SU-DHL-6 (cell line): Measurements from ENCODE around the gene CAPZA1.

Source experiments
- H2AFZ ChIP-seq: fragments of 200-600 bp; sonication (generic); 2 replicates; pipeline ENCODE4 v1.6.1; 2014; ENCODE audit warnings: low read depth, mild to moderate bottlenecking, moderate library complexity, mixed read lengths, antibody characterized with exemption, low read length; ENCODE audit not compliant: severe bottlenecking
- H3F3A ChIP-seq: fragments of 200-600 bp; shearing (Covaris generic); 2 replicates; pipeline ENCODE4 v1.6.0; 2016; ENCODE audit warnings: antibody characterized with exemption, mild to moderate bottlenecking; ENCODE audit not compliant: insufficient read depth
- H3K27ac ChIP-seq: fragments of 200-600 bp; sonication (generic); 2 replicates; pipeline ENCODE4 v1.5.1; 2016; ENCODE audit warnings: low read depth, mild to moderate bottlenecking, low read length, moderate library complexity, mixed read lengths
- H3K27me3 ChIP-seq: fragments of 200-600 bp; sonication (generic), shearing (Covaris generic); 2 replicates; pipeline ENCODE4 v1.6.0; 2014; ENCODE audit warnings: mild to moderate bottlenecking, low read length
- H3K36me3 ChIP-seq: fragments of 200-600 bp; sonication (generic); 2 replicates; pipeline ENCODE4 v1.6.1; 2014; ENCODE audit warnings: mild to moderate bottlenecking, low read length, mixed read lengths
- H3K4me2 ChIP-seq: fragments of 300-600, 200-600 bp; shearing (Covaris generic), sonication (generic); 2 replicates; pipeline ENCODE4 v1.6.0; 2014; ENCODE audit warnings: low read length, low read depth, mild to moderate bottlenecking; ENCODE audit not compliant: poor library complexity, severe bottlenecking
- H3K4me3 ChIP-seq: fragments of 200-600 bp; sonication (generic); 2 replicates; pipeline ENCODE4 v1.5.1; 2014; ENCODE audit warnings: antibody characterized with exemption, low read length, mild to moderate bottlenecking, mixed read lengths; ENCODE audit not compliant: insufficient read depth, poor library complexity, severe bottlenecking
- H3K79me2 ChIP-seq: fragments of 200-600 bp; sonication (generic); 2 replicates; pipeline ENCODE4 v1.6.1; 2014; ENCODE audit warnings: mild to moderate bottlenecking, low read length, moderate library complexity; ENCODE audit not compliant: insufficient read depth
- H3K9ac ChIP-seq: fragments of 200-600 bp; sonication (generic); 2 replicates; pipeline ENCODE4 v1.7.0; 2014; ENCODE audit warnings: mild to moderate bottlenecking, low read length
- H3K9me2 ChIP-seq: fragments of 200-600 bp; sonication (generic); replicated peaks from 2 replicates; pipeline ENCODE4 v1.6.1; 2014; ENCODE audit warnings: low read length; ENCODE audit not compliant: insufficient read depth
- H3K9me3 ChIP-seq: fragments of 200-600 bp; sonication (generic); 2 replicates; pipeline ENCODE4 v1.6.1; 2014; ENCODE audit warnings: low read length, mixed read lengths; ENCODE audit not compliant: insufficient read depth
- H4K20me1 ChIP-seq: fragments of 200-600 bp; sonication (generic); 2 replicates; pipeline ENCODE4 v1.6.1; 2014; ENCODE audit warnings: low read depth, mild to moderate bottlenecking, antibody characterized with exemption, low read length, moderate library complexity, mixed read lengths
- CTCF ChIP-seq: fragments of 200-600 bp; sonication (generic); IDR thresholded peaks from one replicate; pipeline ENCODE4 v1.5.1; 2017; ENCODE audit warnings: antibody characterized with exemption, mild to moderate bottlenecking, low read length, moderate library complexity; ENCODE audit not compliant: insufficient read depth, poor library complexity, severe bottlenecking
- EZH2phosphoT487 ChIP-seq: fragments of 200-600 bp; sonication (generic), shearing (Covaris generic); conservative IDR thresholded peaks from 2 replicates; pipeline ENCODE4 v1.6.1; 2018; ENCODE audit warnings: mild to moderate bottlenecking, antibody characterized with exemption, low read length, moderate library complexity, mixed read lengths

CAPZA1 gene

DNA sequence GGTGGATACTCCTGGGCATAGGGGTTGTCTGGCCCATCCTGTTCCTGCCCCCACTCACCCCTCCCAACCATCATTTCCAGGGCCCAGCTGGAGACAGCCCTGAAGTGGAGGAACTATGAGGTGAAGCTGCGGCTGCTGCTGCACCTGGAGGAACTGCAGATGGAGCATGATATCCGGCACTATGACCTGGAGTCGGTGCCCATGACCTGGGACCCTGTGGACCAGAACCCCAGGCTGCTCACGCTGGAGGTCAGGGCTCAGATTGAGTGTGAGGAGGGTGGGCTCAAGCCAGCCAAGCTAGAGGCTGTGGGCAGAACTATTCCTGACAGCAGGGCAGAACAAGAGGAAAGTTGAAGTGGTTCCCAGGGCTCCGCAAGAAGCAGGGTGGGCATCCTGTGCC is 73.0 kb downstream of the CAPZA1 start:
- H3K79me2 ChIP-seq, result no peaks in the 10 kb centered on the region
- no peaks in the 10 kb centered on the region for H3K27me3 ChIP-seq
- no peak overlapping the region for H3K4me3 ChIP-seq
- no peaks in the 10 kb centered on the region for H3K9me2 ChIP-seq
- H3K9me3 ChIP-seq, result no peaks in the 10 kb centered on the region
- no peaks in the 10 kb centered on the region for H3K36me3 ChIP-seq
- H3F3A ChIP-seq, result no peaks in the 10 kb centered on the region
- H3K4me2 ChIP-seq, result no peak overlapping the region
- no peak overlapping the region for H3K27ac ChIP-seq
- H3K9ac ChIP-seq, result no peak overlapping the region
- no peak overlapping the region for H2AFZ ChIP-seq
- no peak for TF ChIP-seq CTCF
- no peak for TF ChIP-seq EZH2phosphoT487
- H4K20me1 ChIP-seq, result no peaks in the 10 kb centered on the region

DNA sequence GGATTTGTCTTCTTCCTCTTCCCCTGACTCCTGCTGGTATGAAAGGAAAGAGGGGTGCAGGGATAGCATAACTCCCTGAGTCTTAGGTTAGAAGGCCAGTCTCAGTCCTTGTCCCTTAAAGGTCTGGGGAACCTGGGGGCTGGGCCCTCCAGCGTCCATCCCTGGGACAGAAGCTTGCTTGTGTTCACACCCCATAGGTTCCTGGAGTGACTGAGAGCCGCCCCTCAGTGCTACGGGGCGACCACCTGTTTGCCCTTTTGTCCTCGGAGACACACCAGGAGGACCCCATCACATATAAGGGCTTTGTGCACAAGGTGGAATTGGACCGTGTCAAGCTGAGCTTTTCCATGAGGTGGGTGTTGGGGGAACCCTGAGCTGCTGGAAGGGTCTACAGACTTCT is 74.2 kb downstream of the CAPZA1 start:
- H4K20me1 ChIP-seq, result no peaks in the 10 kb centered on the region
- no peak overlapping the region for H3K4me2 ChIP-seq
- H3K9ac ChIP-seq, result no peak overlapping the region
- no peak overlapping the region for H3K27ac ChIP-seq
- H3K36me3 ChIP-seq, result no peaks in the 10 kb centered on the region
- no peaks in the 10 kb centered on the region for H3K9me3 ChIP-seq
- TF ChIP-seq EZH2phosphoT487 (no peak), CTCF (no peak)
- no peaks in the 10 kb centered on the region for H3K9me2 ChIP-seq
- no peak overlapping the region for H3K4me3 ChIP-seq
- no peak overlapping the region for H2AFZ ChIP-seq
- H3K79me2 ChIP-seq, result no peaks in the 10 kb centered on the region
- H3F3A ChIP-seq, result no peaks in the 10 kb centered on the region
- H3K27me3 ChIP-seq, result no peaks in the 10 kb centered on the region

GRCh38 chr1:112694363-112694929 is 74.8 kb downstream of the CAPZA1 start:
- Histone ChIP-seq H3K4me3 (no peak overlapping the region), H3K27ac (no peak overlapping the region), H3K9me2 (no peaks in the 10 kb centered on the region), H3K9ac (no peak overlapping the region), H3K9me3 (no peaks in the 10 kb centered on the region), H3K36me3 (no peaks in the 10 kb centered on the region), H3K27me3 (no peaks in the 10 kb centered on the region), H2AFZ (no peak overlapping the region), H3F3A (no peaks in the 10 kb centered on the region), H3K79me2 (no peaks in the 10 kb centered on the region), H3K4me2 (no peak overlapping the region), H4K20me1 (no peaks in the 10 kb centered on the region)
- TF ChIP-seq CTCF (no peak), EZH2phosphoT487 (no peak)
